Measurements from ENCODE around the gene FAM222A.

The FAM222A gene

DNA sequence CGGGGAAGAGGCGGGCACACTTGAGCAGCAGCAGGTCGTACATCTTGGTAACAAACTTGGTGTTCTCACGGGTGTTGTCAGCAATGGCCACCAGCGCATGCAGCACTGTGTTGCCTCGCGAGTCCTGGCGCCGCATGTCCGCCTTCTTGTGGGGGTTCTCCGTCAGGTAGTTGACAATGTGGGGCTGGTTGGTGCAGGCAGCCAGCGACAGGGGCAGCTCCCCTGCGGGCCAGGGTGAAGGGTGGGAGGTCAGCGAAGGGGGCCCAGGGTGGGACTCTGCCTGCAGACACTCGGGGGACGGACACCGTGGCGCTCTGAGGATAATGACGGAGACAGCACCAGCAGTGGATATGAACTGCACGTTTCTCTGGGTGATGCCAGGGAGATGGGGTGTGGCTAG is 85.1 kb downstream of the FAM222A start:
- Histone ChIP-seq H3K4me1 (no peaks in the 10 kb centered on the region), H3K4me3 (ENCODE audit: low read depth, low read length) (no peak overlapping the region), H3K27me3 (peaks cover 4% of the 10 kb centered on the region), H3K36me3 (no peaks in the 10 kb centered on the region), H3K9me3 (no peaks in the 10 kb centered on the region)
- TF ChIP-seq, protein P1, sequence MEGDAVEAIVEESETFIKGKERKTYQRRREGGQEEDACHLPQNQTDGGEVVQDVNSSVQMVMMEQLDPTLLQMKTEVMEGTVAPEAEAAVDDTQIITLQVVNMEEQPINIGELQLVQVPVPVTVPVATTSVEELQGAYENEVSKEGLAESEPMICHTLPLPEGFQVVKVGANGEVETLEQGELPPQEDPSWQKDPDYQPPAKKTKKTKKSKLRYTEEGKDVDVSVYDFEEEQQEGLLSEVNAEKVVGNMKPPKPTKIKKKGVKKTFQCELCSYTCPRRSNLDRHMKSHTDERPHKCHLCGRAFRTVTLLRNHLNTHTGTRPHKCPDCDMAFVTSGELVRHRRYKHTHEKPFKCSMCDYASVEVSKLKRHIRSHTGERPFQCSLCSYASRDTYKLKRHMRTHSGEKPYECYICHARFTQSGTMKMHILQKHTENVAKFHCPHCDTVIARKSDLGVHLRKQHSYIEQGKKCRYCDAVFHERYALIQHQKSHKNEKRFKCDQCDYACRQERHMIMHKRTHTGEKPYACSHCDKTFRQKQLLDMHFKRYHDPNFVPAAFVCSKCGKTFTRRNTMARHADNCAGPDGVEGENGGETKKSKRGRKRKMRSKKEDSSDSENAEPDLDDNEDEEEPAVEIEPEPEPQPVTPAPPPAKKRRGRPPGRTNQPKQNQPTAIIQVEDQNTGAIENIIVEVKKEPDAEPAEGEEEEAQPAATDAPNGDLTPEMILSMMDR (IDR thresholded peaks at IDR 0.05; ENCODE audit: low read depth, low read length) = no peak
- no peak for DNase-seq

DNA sequence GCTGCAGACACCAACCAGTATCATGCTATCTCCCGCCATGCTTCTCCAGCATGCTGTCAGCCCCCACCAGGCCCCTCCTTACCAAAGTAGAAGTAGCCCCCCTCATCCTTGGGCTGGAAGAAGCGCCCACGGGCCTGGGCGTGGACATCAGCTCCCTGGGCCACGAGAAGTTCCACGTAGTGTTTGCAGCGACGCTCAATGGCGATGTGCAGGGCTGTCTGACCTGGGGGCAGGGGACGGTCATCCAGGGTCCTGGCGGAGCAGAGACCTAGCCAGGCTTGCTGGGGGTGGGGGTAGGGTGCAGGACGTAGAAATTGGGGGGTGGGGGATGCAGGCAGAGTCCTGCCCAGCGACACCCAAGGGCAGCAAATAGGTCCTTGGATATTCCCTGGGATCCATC is 86.9 kb downstream of the FAM222A start:
- H3K36me3 ChIP-seq = no peaks in the 10 kb centered on the region
- DNase-seq = no peak
- H3K4me1 ChIP-seq = no peaks in the 10 kb centered on the region
- H3K27me3 ChIP-seq = no peaks in the 10 kb centered on the region
- no peak overlapping the region for H3K4me3 ChIP-seq (ENCODE audit: low read depth, low read length)
- TF ChIP-seq, protein P1 (IDR thresholded peaks at IDR 0.05; ENCODE audit: low read depth, low read length) = no peak
- no peaks in the 10 kb centered on the region for H3K9me3 ChIP-seq

DNA sequence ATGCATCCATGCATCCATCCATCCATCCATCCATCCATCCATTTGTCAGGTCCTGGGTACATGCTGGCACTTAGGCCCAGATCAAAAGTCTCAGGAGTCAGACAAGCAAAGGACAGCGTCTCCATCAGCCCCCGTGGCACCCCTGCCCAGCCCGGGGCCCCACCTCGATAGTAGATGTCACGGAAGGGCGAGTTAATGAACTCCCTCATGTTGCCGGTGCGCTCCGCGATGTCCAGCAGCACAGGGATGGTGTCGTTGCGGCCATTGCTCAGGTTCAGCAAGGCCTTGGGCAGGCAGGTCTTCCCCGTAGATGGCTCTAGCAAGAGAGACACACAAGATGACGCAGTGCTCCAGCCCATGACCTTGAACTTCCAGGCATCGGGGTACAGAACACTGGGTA is 89.2 kb downstream of the FAM222A start:
- Histone ChIP-seq H3K4me3 (ENCODE audit: low read depth, low read length) (no peak overlapping the region), H3K9me3 (no peaks in the 10 kb centered on the region), H3K36me3 (no peaks in the 10 kb centered on the region), H3K27me3 (no peaks in the 10 kb centered on the region), H3K4me1 (no peaks in the 10 kb centered on the region)
- no peak for DNase-seq
- TF ChIP-seq, protein P1 (IDR thresholded peaks at IDR 0.05; ENCODE audit: low read depth, low read length) = no peak

DNA sequence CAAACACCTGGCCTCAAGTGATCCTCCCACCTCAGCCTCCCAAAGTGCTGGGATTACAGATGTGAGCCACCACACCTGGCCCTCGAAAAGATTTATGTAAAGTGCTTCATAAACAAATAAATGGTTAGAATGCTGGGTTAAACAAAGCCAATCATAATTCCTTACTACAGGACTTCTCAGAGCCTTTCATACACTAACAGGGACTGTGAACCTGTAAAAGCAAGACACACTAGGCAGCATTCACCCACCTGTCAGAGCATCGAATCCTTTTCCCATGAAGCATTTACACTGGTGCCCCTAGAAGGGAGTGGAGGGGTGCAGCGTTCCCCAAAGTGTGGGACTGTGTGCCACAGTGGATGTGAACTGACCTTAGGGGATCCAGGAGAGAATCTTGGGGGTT is 90.1 kb downstream of the FAM222A start:
- Histone ChIP-seq H3K4me1 (no peaks in the 10 kb centered on the region), H3K4me3 (ENCODE audit: low read depth, low read length) (no peak overlapping the region), H3K36me3 (no peaks in the 10 kb centered on the region), H3K27me3 (no peaks in the 10 kb centered on the region), H3K9me3 (no peaks in the 10 kb centered on the region)
- TF ChIP-seq, protein P1 (IDR thresholded peaks at IDR 0.05; ENCODE audit: low read depth, low read length) = no peak
- DNase-seq = no peak

DNA sequence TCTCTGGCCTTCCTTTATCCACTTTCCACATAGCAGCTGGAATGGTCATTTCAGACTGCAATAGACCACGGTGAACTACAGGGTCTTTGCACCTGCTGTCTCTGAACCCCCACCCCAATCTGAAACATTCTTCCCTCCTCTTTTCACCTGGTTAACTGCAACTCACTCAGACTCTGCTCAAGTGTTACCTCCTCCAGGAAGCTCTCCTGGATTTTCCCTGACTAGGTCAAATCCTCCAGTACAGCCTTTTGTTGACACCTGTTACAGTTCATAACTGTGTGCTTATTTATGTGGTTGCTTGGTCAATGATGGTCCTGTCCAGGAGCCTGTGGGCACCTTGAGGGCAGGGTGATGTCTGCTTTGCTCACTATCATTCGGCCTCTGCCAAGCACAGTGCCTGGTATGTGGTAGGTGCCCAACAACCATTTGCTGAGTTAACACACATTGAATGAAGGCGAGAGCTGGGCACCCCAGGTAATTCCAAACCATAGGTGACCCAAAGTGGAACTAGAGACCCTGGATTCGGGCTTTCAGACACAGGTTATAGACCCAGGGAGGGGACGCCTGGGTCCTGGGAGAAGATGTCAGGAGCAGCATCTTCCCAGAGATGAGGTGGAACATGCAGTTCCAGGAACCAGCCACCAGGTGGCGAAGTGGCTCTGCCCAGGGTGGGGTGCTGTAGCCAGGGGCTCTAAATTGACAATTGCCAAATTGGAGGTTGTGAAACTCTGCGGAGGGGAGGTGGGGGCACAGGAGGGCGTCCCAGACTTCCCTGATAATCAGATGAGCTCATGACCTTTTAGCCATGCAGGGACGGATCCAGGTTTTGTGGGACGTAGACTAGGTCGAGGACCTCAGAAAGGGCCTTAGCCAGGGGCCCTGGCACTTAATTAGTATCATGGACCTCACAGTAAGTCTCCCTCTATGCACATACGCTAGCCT is 91.5 kb downstream of the FAM222A start:
- TF ChIP-seq, protein P1 (IDR thresholded peaks at IDR 0.05; ENCODE audit: low read depth, low read length) = peak; percentile 98
- H3K4me1 ChIP-seq = no peaks in the 10 kb centered on the region
- peak; percentile 64 for DNase-seq
- H3K27me3 ChIP-seq = no peaks in the 10 kb centered on the region
- H3K4me3 ChIP-seq (ENCODE audit: low read depth, low read length) = no peak overlapping the region
- H3K9me3 ChIP-seq = no peaks in the 10 kb centered on the region
- no peaks in the 10 kb centered on the region for H3K36me3 ChIP-seq

DNA sequence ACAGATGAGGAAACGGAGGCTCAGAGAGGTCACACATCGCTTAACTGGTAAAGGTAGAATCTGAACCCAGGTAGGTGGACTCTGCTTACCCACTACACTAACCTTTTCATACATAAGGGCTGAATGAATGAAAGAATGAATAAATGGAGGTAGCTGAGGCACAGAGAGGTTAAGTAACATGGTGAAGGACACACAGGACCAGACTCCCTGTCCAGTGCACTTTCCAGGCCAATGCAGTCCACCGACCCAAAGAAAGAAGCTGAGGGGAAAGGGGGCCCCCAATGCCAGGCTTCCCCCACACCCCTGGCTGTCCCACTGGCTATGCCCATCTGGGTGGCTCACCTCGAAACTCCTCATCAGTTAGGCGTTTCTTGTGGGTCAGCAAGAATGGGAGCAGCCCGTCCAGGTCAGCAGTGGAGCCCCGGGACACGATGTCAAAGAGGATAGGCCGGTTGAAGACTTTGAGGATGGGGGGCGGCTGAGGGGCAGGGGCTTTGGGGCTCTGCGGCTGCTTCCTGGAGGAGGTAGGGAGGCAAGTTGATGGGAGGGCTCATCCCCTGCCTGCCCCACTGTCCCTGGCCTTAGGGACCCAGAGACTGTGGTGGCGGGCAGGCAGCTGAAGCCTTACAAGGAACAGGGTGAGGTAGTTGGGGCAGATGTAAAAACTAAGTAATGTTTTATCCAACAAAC is 94.5 kb downstream of the FAM222A start:
- Histone ChIP-seq H3K27me3 (no peaks in the 10 kb centered on the region), H3K4me3 (ENCODE audit: low read depth, low read length) (no peak overlapping the region), H3K9me3 (no peaks in the 10 kb centered on the region), H3K36me3 (no peaks in the 10 kb centered on the region), H3K4me1 (no peaks in the 10 kb centered on the region)
- no peak for DNase-seq
- TF ChIP-seq, protein P1 (IDR thresholded peaks at IDR 0.05; ENCODE audit: low read depth, low read length) = no peak
